HepG2 (cell line): ENCODE results near the gene CNTD1. TPM values are rescaled to one million over a fixed set of nuclear protein-coding genes. Genes with fewer than 3 reads are reported as not detected.

ENCODE experiments used
- ARNTL ChIP-seq: sonication (generic); formaldehyde crosslinking; IDR thresholded peaks from 2 replicates; pipeline ENCODE4 v1.4.0; 2020; ENCODE audit warnings: mild to moderate bottlenecking, missing genetic modification reagents
- CREB1 ChIP-seq, 2 experiments: fragments of 450-650 bp in 1 of 2; IDR thresholded peaks; 2 replicates each; pipeline ENCODE4 v1.6.1; 2016 to 2017; ENCODE audit warnings: control low read depth in 1 of 2, mild to moderate bottlenecking in 1 of 2, missing compliant biosample characterization in 1 of 2, missing genetic modification characterization in 1 of 2
- FOSL2 ChIP-seq: sonication (generic); formaldehyde crosslinking; IDR thresholded peaks from 2 replicates; pipeline ENCODE4 v1.4.0; 2020; ENCODE audit warnings: missing genetic modification reagents
- FOXM1 ChIP-seq: sonication (generic); formaldehyde crosslinking; IDR thresholded peaks from 2 replicates; pipeline ENCODE4 v1.5.0; 2020; ENCODE audit warnings: missing genetic modification reagents
- KDM2A ChIP-seq: sonication (generic); formaldehyde crosslinking; IDR thresholded peaks from 2 replicates; pipeline ENCODE4 v1.4.0; 2020; ENCODE audit warnings: low read depth, missing genetic modification reagents, borderline replicate concordance
- KDM5B ChIP-seq: sonication (generic); formaldehyde crosslinking; IDR thresholded peaks from 2 replicates; pipeline ENCODE4 v1.4.0; 2020; ENCODE audit warnings: missing genetic modification reagents, mild to moderate bottlenecking, borderline replicate concordance
- MAFF ChIP-seq: IDR thresholded peaks from 2 replicates; pipeline ENCODE4 v1.6.1; 2011; ENCODE audit warnings: low read depth, low read length, improper control_type of control experiment
- MIER3 ChIP-seq: IDR thresholded peaks from 2 replicates; pipeline ENCODE4 v1.6.1; 2016; ENCODE audit warnings: missing compliant biosample characterization, borderline replicate concordance
- NAIF1 ChIP-seq: sonication (generic); formaldehyde crosslinking; IDR thresholded peaks from 2 replicates; pipeline ENCODE4 v1.5.0; 2020; ENCODE audit warnings: mild to moderate bottlenecking, missing genetic modification reagents, borderline replicate concordance
- NFE2 ChIP-seq: sonication (generic); formaldehyde crosslinking; IDR thresholded peaks from 2 replicates; pipeline ENCODE4 v1.4.0; 2020; ENCODE audit warnings: missing genetic modification reagents
- PAWR ChIP-seq: sonication (generic); formaldehyde crosslinking; IDR thresholded peaks from 2 replicates; pipeline ENCODE4 v1.4.0; 2020; ENCODE audit warnings: missing genetic modification reagents, mild to moderate bottlenecking, borderline replicate concordance
- POLR2AphosphoS5 ChIP-seq: IDR thresholded peaks from 2 replicates; pipeline ENCODE4 v1.6.1; 2012; ENCODE audit warnings: low read depth, low read length
- RAD21 ChIP-seq: fragments of 450-650 bp; formaldehyde crosslinking; IDR thresholded peaks from 2 replicates; pipeline ENCODE4 v1.5.0; 2020; ENCODE audit warnings: mild to moderate bottlenecking
- RXRB ChIP-seq: IDR thresholded peaks from 2 replicates; pipeline ENCODE4 v1.6.1; 2016; ENCODE audit warnings: borderline replicate concordance, missing genetic modification reagents, missing compliant biosample characterization
- SCMH1 ChIP-seq: sonication (generic); formaldehyde crosslinking; IDR thresholded peaks from 2 replicates; pipeline ENCODE4 v1.9.0; 2021; ENCODE audit warnings: missing genetic modification reagents, mild to moderate bottlenecking, borderline replicate concordance
- SMYD3 ChIP-seq: sonication (generic); formaldehyde crosslinking; IDR thresholded peaks from 2 replicates; pipeline ENCODE4 v1.8.1; 2023; ENCODE audit warnings: mild to moderate bottlenecking, missing genetic modification reagents
- SOX13 ChIP-seq, 3 experiments: fragments of 450-650 bp in 1 of 3; sonication (generic) in 1 of 3; formaldehyde crosslinking in 1 of 3; IDR thresholded peaks in 2 of 3; conservative IDR thresholded peaks in 1 of 3; 2 replicates each; pipeline versions ENCODE4 v1.5.0 to v1.6.1; 2016 to 2020; ENCODE audit warnings: antibody characterized with exemption in 1 of 3, mild to moderate bottlenecking in 1 of 3, missing compliant biosample characterization in 1 of 3, missing genetic modification reagents in 1 of 3, moderate library complexity in 1 of 3
- U2AF1 ChIP-seq: fragments of 200-400 bp; formaldehyde crosslinking; optimal IDR thresholded peaks from 2 replicates; pipeline ENCODE3; 2017; ENCODE audit warnings: mild to moderate bottlenecking, low read depth, low read length
- polyA plus RNA-seq, 8 experiments: library from polyadenylated mRNA; depleted of rRNA in 3 of 8; stranded (reverse) in 7 of 8; unstranded in 1 of 8; fragments of >200 nt; fragmentation: Illumina TruSeq in 4 of 8; extraction: Trizol in 4 of 8; gene quantifications; 2 replicates each; pipeline versions ENCODE4 v1.2.1 to v1.2.3, GENCODE V29; 2011 to 2016; ENCODE audit warnings: low read depth in 4 of 8, missing spikeins in 1 of 8, mixed read lengths in 1 of 8; ENCODE audit not compliant: insufficient read depth in 1 of 8
- total RNA-seq, 5 experiments: library from RNA; depleted of rRNA; stranded (reverse); fragments of >200 nt; fragmentation: Illumina TruSeq; extraction: Trizol; gene quantifications; 2 replicates each; pipeline ENCODE4 v1.2.3, GENCODE V29; 2016; ENCODE audit warnings: low read depth in 1 of 5
- TF ChIP-seq, protein P1 (sequence below): sonication (generic); formaldehyde crosslinking; IDR thresholded peaks from 2 replicates; pipeline ENCODE4 v1.5.0; 2020; ENCODE audit warnings: missing genetic modification reagents
- TF ChIP-seq, protein P2 (sequence below): conservative IDR thresholded peaks from 2 replicates; pipeline ENCODE4 v1.6.1; 2018; ENCODE audit warnings: missing genetic modification reagents
- TF ChIP-seq, protein P3 (sequence below): sonication (generic); formaldehyde crosslinking; IDR thresholded peaks from 2 replicates; pipeline ENCODE4 v1.4.0; 2020; ENCODE audit warnings: mild to moderate bottlenecking, low read depth, missing genetic modification reagents
- TF ChIP-seq, protein P4 (sequence below): IDR thresholded peaks from 2 replicates; pipeline ENCODE4 v1.6.1; 2016; ENCODE audit warnings: mild to moderate bottlenecking
- TF ChIP-seq, protein P5 (sequence below): sonication (generic); formaldehyde crosslinking; IDR thresholded peaks from 2 replicates; pipeline ENCODE4 v1.9.0; 2021; ENCODE audit warnings: missing genetic modification reagents, mild to moderate bottlenecking, borderline replicate concordance

Gene CNTD1
- total and polyA plus RNA-seq, 2 of the 13 experiments (the other 11 are each of a cell fraction or from before 2014, with no cell fraction given): 0.11 to 0.15 TPM

DNA sequence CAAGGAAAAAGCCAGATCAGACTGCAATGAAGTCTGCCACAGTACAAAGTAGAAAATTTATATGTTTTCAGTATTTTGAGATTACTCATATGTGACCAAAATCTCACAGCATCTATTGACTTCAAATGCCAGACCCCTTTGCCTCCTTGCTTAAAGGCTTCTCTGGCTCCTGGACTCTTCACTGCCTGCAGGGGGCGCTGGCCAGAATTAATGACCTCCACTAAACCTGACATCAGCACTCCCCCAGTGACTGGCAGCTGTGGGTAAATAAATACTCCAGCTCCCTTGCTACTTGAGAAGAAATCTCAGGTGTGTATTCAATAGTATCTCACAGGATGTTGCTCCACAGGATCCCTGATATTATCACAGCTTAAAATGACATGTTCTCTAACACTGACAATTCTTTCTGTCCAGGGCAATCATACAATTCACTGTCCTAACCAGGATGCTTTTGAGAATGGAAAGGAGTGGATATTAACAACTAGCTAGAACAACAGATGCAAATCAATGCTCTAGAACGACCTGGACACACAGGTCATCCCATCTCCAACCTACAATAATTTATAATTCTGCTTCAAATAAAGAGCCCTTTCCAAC, 21.4 kb downstream of the CNTD1 start (continued):
- TF ChIP-seq KDM2A (CRISPR knock-in tag) (no peak), FOSL2 (CRISPR knock-in tag) (peak; percentile 45), NFE2 (no peak), MIER3 (no peak), SMYD3 (CRISPR knock-in tag) (no peak), SCMH1 (CRISPR knock-in tag) (no peak), RAD21 (CRISPR knock-in tag) (peak; percentile 60), KDM5B (CRISPR knock-in tag) (no peak), CREB1 (IDR thresholded peaks at IDR 0.05) (no peak), CREB1 (CRISPR knock-in tag; IDR thresholded peaks at IDR 0.05) (peak; percentile 40; the same call in 1 of the 2 replicates), POLR2AphosphoS5 (no peak), SOX13 (IDR thresholded peaks at IDR 0.05) (no peak), SOX13 (CRISPR knock-in tag; conservative IDR thresholded peaks at IDR 0.05 in 1 of 2, IDR thresholded peaks at IDR 0.05 in 1 of 2) (no peak), MAFF (peak; percentile 56), RXRB (peak; percentile 17; the same call in 1 of the 2 replicates), ARNTL (CRISPR knock-in tag) (no peak), FOXM1 (CRISPR knock-in tag) (no peak), U2AF1 (no peak), PAWR (CRISPR knock-in tag) (no peak), NAIF1 (CRISPR knock-in tag) (no peak)
- TF ChIP-seq, protein P1, sequence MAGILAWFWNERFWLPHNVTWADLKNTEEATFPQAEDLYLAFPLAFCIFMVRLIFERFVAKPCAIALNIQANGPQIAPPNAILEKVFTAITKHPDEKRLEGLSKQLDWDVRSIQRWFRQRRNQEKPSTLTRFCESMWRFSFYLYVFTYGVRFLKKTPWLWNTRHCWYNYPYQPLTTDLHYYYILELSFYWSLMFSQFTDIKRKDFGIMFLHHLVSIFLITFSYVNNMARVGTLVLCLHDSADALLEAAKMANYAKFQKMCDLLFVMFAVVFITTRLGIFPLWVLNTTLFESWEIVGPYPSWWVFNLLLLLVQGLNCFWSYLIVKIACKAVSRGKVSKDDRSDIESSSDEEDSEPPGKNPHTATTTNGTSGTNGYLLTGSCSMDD (CRISPR knock-in tag): no peak
- TF ChIP-seq, protein P2, sequence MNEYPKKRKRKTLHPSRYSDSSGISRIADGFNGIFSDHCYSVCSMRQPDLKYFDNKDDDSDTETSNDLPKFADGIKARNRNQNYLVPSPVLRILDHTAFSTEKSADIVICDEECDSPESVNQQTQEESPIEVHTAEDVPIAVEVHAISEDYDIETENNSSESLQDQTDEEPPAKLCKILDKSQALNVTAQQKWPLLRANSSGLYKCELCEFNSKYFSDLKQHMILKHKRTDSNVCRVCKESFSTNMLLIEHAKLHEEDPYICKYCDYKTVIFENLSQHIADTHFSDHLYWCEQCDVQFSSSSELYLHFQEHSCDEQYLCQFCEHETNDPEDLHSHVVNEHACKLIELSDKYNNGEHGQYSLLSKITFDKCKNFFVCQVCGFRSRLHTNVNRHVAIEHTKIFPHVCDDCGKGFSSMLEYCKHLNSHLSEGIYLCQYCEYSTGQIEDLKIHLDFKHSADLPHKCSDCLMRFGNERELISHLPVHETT (CRISPR knock-in tag): no peak
- TF ChIP-seq, protein P3, sequence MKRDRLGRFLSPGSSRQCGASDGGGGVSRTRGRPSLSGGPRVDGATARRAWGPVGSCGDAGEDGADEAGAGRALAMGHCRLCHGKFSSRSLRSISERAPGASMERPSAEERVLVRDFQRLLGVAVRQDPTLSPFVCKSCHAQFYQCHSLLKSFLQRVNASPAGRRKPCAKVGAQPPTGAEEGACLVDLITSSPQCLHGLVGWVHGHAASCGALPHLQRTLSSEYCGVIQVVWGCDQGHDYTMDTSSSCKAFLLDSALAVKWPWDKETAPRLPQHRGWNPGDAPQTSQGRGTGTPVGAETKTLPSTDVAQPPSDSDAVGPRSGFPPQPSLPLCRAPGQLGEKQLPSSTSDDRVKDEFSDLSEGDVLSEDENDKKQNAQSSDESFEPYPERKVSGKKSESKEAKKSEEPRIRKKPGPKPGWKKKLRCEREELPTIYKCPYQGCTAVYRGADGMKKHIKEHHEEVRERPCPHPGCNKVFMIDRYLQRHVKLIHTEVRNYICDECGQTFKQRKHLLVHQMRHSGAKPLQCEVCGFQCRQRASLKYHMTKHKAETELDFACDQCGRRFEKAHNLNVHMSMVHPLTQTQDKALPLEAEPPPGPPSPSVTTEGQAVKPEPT (CRISPR knock-in tag): no peak
- TF ChIP-seq, protein P4, sequence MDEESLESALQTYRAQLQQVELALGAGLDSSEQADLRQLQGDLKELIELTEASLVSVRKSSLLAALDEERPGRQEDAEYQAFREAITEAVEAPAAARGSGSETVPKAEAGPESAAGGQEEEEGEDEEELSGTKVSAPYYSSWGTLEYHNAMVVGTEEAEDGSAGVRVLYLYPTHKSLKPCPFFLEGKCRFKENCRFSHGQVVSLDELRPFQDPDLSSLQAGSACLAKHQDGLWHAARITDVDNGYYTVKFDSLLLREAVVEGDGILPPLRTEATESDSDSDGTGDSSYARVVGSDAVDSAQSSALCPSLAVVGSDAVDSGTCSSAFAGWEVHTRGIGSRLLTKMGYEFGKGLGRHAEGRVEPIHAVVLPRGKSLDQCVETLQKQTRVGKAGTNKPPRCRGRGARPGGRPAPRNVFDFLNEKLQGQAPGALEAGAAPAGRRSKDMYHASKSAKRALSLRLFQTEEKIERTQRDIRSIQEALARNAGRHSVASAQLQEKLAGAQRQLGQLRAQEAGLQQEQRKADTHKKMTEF (CRISPR knock-in tag): no peak; the same call in 1 of the 2 replicates
- TF ChIP-seq, protein P5, sequence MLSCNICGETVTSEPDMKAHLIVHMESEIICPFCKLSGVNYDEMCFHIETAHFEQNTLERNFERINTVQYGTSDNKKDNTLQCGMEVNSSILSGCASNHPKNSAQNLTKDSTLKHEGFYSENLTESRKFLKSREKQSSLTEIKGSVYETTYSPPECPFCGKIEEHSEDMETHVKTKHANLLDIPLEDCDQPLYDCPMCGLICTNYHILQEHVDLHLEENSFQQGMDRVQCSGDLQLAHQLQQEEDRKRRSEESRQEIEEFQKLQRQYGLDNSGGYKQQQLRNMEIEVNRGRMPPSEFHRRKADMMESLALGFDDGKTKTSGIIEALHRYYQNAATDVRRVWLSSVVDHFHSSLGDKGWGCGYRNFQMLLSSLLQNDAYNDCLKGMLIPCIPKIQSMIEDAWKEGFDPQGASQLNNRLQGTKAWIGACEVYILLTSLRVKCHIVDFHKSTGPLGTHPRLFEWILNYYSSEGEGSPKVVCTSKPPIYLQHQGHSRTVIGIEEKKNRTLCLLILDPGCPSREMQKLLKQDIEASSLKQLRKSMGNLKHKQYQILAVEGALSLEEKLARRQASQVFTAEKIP (CRISPR knock-in tag): no peak
